ENCODE data around the gene RNU6-7. TPM values are rescaled to one million over a fixed set of nuclear protein-coding genes. Genes with fewer than 3 reads are reported as not detected.

Gene RNU6-7
- total RNA-seq, 1 donor from 2014 or later = not detected

DNA sequence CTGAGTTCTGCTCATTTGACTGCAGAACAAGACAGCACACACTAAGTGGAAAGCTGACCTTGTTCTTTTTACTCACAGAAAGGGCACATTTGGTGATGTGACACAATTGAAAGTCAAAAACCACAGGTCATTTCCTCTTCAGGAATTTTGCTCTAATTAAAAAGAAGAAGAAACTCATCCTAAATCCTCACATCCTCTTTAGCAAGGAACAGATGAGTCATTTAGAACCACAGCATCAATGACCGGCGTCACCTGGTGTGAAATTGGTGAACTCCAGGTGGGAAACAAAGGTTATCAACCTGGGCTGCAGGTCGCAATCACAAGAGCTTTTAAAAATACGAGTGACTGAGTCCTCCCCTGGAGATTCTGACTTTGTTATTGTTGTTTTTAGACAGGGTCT, 4.1 kb downstream of the RNU6-7 start:
- ATAC-seq = no peak

DNA sequence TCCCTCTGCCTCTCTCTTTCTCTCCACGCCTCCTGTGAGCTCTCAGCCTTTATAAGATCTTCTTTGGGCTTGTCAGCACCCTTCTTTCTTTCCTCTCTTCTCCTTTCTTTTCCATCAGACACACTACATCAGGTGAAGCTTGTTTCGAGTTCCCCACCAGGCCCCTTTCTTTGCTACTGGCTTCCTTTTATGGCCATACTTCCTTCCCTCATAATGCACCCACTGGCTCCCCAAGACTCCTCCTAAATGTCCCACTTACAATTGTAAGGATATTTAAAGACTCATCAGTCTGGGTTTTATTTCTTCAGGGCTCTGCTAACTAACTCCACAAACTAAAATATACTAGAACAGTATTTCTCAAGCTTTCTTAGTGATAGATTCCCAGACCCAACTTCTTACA, 4.7 kb downstream of the RNU6-7 start:
- ATAC-seq = no peak

DNA sequence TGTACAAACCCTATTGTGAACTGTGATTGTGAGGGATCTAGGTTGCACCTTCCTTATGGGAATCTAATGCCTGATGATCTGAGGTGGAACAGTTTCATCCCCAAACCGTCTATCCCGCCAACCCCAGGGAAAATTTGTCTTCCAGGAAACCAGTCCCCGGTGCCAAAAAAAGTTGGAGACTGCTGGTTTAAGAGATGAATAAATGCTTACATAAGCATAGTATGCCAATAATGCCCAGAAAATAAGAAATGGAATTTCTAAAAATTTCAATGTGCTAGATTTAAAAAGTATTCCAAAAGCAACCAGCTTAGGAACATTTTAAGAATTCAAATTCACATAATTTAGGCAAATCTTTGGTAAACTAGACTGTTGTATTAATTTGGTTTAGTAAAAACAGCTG, 6.6 kb downstream of the RNU6-7 start:
- no peak for ATAC-seq

DNA sequence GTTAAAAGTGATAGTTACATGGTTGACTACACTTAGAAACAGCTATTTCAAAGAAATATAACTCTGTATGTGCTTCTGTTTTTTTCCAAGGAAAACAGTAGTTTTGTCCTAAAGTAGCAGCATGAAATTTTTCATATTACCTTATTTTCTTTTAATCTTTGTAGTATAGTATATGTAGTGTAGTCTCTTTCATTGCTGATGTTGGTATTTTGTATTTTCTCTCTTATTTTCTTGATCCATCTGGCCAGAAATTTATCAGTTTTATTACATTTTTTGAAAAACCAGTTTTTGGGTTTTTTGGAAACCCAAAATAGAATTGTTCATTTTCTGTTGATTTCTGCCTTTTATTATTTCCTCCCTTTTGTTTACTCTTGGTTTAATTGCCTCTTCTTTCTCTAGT, 7.6 kb downstream of the RNU6-7 start:
- no peak for ATAC-seq

DNA sequence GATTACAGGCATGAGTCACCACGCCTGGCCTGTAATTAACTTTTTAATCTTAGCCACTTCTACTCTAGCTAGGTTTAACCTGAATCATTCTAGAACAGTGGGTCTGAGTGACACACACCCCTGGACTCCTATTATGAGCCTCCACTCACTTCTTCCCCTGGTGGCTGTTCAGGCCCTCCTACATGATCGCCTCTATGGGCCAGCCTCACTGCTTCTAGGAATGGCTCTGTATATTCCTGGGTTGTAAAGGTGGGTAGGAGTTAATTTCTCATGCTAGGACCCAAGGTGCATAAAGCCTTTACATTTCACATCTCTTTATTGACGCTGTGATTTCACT, 9.2 kb downstream of the RNU6-7 start:
- no peak for ATAC-seq

DNA sequence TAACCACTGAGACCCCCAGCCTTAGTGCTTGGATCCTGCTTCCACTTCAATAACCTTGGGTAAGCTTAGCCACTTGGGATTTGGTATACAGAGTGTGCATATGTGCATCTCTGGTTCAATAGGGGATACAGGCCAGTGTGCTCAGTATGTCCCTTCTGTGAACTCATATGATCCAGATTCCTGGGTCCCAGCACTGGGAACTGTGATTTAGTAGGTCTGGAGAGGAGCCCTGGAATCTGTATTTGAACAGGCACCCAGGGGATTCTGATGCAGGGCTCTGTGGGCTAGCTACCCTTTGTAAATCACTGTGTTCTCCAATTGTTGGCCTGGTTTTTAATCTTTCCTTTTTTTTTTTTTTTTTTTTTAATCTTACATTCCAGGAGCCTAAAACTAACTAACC, 11.0 kb downstream of the RNU6-7 start:
- no peak for ATAC-seq

DNA sequence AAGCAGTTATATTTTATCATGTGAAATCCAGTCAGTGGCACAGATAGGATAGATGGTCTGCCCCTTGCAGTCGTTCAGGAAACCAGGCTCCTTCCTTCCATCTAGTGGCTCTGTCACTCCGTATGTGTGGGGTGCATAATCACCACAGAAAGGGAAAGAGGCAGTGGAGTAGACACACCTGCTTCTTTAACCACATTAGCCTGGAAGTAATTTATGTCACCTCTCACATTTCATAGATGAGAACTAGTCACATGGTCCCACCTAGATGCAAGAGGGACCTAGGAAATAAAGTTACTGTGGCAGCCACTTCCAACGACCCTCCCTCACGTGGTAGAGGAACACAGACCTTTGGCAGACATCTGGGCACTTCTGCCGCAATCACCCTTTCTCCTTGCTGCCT, 15.5 kb downstream of the RNU6-7 start:
- no peak for ATAC-seq

DNA sequence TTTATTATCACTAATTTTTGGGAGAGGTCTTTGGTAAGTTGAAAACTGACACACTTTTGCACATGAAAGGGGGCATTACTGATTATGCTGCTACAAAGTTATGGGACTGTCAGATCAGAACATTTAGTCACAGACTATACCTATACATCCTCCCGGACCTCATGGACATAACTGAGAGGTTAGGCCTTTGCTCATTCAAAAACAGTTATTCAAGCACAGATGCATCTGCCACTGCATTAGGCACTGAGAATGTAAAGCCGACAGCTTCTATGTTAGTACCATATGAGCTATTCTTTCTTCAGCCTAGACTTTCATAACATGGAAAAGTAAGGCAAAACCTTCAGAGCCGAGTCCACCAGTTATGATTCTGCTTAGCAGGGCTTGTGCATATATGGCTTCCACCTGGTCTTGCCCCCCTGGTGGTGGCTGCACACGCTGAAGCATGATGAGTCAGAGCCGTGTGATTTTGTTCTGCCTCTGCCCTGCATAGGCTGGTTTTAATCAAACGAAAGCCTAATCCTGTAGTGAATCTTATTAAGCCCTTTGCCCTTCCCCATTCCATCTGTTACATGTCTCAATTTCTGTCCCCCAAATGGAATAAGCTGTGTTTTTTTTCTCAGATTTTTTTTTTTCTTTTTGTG, 23.0 kb downstream of the RNU6-7 start:
- ATAC-seq = peak; percentile 79

DNA sequence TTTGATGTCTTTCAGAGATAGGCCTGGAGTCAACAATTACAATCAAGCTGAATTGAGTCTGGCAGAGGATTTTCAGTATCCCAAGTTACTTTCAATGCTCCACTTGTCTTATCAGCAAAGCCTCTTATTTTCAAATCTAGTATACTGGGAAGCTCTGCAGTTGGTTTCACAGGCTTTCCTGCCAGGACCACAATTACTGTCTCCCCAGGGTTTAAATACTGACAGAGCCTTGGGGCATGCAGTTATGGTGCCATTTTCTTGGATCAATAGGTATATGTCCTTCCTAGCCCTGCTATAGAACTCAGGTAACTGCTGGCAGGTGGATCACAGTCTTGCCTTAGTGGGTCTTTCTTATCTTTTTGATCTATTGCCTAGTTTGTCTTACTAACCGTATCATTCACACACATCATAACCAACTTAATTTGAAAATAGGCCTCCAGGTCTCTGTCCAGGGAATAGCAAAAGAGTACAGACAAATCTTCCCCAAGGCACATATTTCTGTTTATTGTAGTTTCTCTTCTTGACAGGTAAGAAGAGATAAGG, 23.6 kb downstream of the RNU6-7 start:
- ATAC-seq = no peak

DNA sequence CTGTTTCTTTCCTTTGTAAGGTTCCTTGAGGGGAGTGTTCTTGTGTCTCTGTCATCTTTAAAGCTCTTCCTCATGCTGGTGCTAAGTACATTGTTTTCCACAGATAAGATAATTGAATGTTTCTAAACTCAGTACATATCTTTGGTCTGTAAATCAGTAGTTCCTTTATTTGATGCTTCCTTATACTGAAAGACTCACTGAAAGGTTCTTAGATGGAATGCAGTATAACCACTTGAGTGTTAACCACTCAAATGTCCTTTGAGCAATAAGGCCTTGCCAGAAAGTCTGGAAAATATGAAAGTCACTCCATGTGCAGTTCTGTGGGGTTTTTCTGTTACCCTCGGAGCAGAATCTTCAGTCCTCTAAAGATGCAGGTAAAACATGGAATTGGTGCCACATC, 24.2 kb downstream of the RNU6-7 start:
- ATAC-seq = peak; percentile 50

DNA sequence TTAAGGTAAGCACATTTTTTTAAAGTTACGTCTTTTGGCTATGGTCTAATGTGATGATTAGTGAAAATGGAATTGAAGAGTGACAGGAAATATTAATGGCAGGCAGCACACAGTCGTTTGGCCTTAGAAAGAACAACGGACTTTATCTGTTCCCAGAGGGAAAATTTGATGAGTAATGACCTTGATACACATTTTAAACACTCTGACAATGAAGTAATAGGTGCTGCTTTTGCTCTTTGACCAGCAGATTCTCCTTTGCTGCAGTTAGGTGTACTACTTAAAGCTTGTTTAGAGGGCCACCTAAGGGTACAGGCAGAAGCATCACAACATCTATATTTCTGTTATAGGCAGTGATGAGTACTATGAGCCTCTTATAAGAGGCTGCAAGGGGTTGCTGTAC, 28.3 kb downstream of the RNU6-7 start:
- no peak for ATAC-seq

DNA sequence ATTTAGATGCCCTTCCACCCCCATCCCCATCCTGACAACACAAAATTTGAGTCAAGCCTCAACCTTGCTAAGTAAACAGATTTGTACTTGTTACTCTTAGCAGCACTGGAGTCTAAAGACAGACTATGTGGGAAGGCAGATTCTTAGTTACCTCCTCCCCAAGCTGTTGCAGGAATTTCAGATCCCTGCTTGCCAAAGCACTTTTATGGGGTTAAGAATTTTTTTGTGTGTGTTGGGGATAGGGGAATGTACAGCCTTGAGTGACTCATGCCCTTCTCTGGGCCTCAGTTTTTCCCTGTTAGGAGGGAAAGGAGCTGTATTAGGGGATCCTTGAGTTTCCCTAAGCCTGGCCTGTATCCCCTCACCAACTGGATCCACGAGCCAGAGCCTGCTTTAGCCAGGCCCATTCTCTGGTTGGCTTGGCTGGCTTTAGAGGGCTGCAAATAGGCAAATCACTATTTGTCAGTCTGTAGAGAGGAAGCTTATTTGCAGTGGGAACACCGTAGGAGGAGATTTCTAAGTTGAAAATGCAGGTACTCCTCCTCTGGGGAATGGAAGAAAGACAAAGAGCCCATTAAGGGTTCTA, 28.9 kb downstream of the RNU6-7 start:
- ATAC-seq = no peak

DNA sequence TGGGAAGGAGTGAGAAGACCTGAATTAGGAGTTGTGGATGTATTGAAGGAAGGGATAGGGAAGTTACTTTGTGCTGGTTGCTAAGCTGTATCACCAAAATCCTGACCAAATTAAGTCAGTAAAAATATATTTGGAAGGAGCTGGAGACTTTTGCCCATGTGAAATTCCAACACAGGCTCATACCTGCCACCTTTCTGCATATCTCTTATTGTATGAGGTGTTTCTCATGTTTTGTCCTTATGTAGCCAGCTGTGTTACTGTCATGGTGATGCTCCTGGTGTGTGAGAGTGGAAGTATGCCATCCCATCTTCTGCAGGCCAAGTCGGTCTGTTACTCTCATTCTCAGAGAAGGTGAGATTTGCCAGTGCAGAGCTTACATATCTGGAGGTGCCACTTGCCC, 30.6 kb downstream of the RNU6-7 start:
- no peak for ATAC-seq

DNA sequence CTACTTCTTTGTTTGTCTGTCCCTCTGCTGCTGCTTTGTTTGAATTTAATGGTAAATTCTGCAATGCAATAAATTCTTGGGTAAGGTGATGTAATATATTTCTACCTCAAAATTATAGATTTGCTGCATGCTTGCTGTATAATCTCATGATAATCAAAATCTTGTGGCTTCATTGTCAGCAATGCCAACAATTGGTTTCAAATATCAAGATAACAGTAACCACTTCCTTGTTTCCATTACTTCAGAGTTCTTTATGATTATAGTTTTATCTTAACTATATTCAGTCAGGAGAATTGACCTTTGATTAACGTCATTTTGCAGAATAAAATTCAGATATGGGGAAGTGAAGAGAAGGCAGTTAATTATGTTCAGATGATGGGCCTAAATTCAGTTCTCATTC, 31.4 kb downstream of the RNU6-7 start:
- no peak for ATAC-seq

DNA sequence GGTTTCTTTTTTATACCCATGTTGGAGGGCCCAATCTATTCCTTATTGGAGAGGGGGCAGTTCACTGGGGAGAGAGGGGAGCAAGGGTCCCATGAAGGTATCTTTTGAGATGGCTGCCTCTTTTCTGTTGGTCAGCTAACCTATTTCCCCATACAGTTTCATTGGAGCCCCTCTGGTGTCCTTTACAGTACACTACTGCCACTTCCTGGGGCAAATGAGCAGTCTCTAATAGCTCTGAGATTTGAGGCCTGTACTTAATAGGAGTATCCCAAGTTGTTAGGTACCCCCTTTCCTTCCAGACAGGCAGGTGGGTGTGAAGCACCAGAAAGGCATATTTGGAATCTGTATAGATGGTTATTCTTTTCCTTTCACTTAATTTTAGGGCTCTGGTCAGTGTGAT, 42.6 kb downstream of the RNU6-7 start:
- no peak for ATAC-seq

DNA sequence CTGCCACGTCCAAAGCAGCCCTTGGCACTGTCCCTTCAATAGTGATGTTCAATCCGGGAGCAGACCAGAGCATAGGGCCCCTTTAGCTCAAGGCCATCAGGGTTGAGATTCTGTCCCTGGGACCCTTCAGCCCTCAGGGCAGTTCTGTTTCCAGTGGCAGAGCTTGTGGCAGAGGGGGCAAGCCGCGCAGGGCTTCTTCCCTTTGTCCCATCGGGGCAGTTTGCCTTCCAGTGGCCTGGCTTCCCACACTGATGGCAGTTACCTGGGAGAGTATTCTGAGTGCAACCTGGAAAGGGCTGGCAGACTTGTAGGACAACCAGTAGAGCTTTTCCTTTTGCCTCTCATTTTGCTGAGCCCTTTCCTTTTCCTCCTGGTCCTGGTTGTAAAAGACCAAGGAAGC, 44.9 kb downstream of the RNU6-7 start:
- no peak for ATAC-seq

DNA sequence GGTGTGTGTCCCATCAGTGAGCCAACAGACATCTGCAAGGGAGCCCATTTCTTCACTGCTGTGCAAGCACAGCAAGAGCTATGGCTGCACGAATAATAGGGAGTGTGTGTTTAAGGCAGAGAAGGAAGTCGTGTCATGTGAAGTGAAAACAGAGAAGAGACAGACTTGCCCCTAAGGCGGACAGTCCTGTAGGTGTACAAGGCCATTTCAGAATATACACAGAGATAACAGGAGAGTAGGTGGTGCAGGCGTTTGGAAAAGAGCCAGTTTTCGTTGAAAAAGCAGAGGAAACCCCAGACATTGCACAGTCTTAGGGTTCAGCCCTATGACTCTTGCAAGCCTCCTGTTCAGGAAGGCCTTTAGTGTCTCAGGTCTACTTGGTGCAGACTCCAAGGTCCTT, 47.5 kb downstream of the RNU6-7 start:
- no peak for ATAC-seq

DNA sequence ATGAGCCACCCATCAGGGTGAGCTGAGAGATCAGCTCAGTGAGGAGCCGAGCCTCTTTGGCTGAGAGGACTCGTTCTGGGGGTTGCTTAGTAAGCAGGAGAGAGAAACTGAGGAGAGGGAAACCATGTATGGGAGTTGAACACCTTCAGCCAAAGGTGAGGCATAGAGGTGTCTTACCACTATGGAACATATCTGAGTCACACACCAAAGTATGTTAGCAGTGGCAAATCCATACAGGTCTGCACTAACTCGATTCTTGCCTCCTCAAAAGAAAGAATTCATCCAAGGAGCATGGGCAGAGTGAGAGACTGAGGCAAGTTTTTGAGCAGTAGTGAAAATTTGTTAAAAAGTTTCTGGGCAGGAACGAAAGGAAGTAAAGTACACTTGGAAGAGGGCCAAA, 47.9 kb downstream of the RNU6-7 start:
- ATAC-seq = peak; percentile 61

DNA sequence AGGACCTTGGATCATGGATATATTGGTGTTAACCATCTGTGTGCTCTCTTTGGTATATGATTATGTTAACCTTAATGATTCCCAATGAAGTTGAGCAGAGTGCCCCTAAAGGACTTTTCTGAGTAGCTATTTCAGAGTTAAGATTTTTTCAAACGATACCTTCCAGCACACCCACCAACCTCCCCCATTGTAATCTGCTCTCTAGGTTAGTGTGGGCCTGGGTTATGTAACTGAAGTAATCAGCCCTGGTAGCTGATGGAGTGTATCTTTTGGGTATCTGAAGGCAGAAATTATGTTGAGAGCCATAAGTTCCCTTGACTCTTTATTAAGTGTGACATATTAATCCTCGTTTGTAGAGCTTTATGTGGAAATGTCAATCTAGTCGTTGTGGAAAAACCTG, 48.8 kb downstream of the RNU6-7 start:
- no peak for ATAC-seq

DNA sequence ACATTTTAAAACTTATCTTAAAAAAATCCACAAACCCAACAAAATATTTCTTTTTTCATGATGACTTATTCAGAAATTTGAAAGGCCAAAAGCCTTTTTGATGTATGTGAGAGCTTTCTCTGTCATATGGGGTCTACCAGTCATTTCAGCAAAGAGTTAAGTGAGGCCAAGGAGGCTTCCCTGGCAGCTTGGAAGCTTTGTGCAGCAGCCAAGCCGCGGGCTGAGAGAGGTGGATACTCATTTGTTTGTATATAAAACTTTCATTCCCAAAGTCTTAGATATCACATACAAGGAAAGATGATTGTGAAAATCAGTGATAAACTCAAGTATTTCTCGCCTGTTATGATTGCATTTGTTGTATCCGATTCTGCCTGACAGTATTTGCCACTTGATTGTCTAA, 49.7 kb downstream of the RNU6-7 start:
- ATAC-seq = no peak

Data from esophagus mucosa (tissue), 1 donor.